Naive B cell (primary cell): ENCODE results near the gene L3MBTL4. TPM values are rescaled to one million over a fixed set of nuclear protein-coding genes. Genes with fewer than 3 reads are reported as not detected.
"Not testable (repeated sequence)": the region's sequence is repeated elsewhere in the genome, so short reads cannot be mapped to it uniquely, and the experiment has no call there.

Experiments
- ATAC-seq, 2 donors: fragments of 150-1000 bp; cut with Tn5 transposase; 2 replicates each; pipeline ENCODE4 v1.10.0; 2021; ENCODE audit warnings: low read depth in 2 of 2, mild to moderate bottlenecking in 2 of 2, moderate library complexity in 2 of 2
- DNase-seq: peaks from one replicate; pipeline ENCODE4 v3.0.0; 2022
- H3K27ac Mint-ChIP-seq, 6 donors: one replicate each; pipeline ENCODE4 v1.8.0; 2020 to 2022; ENCODE audit warnings: mild to moderate bottlenecking in 6 of 6, mixed read lengths in 6 of 6, moderate library complexity in 5 of 6, inconsistent platforms in 2 of 6
- H3K27me3 Mint-ChIP-seq, 3 donors: one replicate each; pipeline ENCODE4 v1.8.0; 2021 to 2022; ENCODE audit warnings: mixed read lengths in 3 of 3, mild to moderate bottlenecking in 1 of 3
- H3K36me3 Mint-ChIP-seq, 2 donors: one replicate each; pipeline ENCODE4 v1.8.0; 2020 to 2022; ENCODE audit warnings: mixed read lengths in 2 of 2, inconsistent platforms in 1 of 2, mild to moderate bottlenecking in 1 of 2
- H3K4me1 Mint-ChIP-seq, 3 donors: one replicate each; pipeline ENCODE4 v1.8.0; 2020 to 2022; ENCODE audit warnings: mixed read lengths in 3 of 3, inconsistent platforms in 1 of 3, mild to moderate bottlenecking in 1 of 3, moderate library complexity in 1 of 3
- H3K4me3 Mint-ChIP-seq, 8 donors: one replicate each; pipeline ENCODE4 v1.8.0; 2020 to 2022; ENCODE audit warnings: mild to moderate bottlenecking in 8 of 8, mixed read lengths in 8 of 8, moderate library complexity in 8 of 8, inconsistent platforms in 2 of 8
- H3K9me3 Mint-ChIP-seq, 7 donors: one replicate each; pipeline ENCODE4 v1.8.0; 2020 to 2022; ENCODE audit warnings: mixed read lengths in 7 of 7, mild to moderate bottlenecking in 5 of 7, inconsistent platforms in 2 of 7, moderate library complexity in 1 of 7
- polyA plus RNA-seq, 6 donors: library from polyadenylated mRNA; unstranded; fragments of 300-500 nt; fragmentation: Illumina TruSeq; gene quantifications; one replicate each; pipeline ENCODE4 v1.2.3, GENCODE V29; 2021; ENCODE audit warnings: low read depth in 6 of 6

The L3MBTL4 gene
- polyA plus RNA-seq, 6 donors from 2014 or later = 2.7 to 12.5 (median 6.2) TPM

DNA sequence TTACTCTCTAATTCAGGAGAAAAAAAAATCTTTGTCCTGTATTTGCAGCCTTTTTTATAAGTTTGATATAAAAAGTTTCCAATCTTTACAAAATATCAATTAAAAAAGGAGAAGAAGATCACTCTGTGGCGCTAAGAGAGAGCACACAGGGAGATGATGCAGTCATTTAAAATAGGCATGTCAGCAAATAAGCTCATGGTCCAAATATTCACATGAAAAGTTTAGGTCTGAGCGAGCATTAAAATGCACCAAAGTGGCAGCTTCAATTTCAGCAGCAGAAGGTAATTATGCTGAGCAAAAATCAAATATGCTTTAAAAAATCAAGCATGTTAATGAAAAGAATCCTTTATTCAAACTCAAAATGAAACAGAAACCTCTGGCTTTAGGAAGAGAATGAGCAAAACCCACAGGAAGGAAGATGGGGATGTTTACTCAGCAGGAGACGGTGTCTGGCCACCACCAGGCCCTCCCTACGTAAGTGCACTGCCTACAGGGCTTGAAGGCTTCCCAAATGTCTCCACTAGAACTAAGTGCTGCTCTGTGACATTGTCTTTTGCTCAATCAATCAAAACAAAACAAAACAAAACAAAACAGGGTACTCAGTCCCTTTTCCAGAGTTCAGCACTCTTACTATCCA is 120.4 kb downstream of the L3MBTL4 start:
- H3K4me1 Mint-ChIP-seq = peaks cover 15 to 26% (median 19%) of the 10 kb centered on the region in 3 donors
- H3K27ac Mint-ChIP-seq = peak overlapping the region in 2 of 6 donors; percentile 2 to 52
- DNase-seq (no peak), ATAC-seq (peak; percentile 40 to 41)
- no peaks in the 10 kb centered on the region for H3K27me3 Mint-ChIP-seq
- no peak overlapping the region for H3K4me3 Mint-ChIP-seq
- no peaks in the 10 kb centered on the region for H3K36me3 Mint-ChIP-seq
- H3K9me3 Mint-ChIP-seq = no peaks in the 10 kb centered on the region

DNA sequence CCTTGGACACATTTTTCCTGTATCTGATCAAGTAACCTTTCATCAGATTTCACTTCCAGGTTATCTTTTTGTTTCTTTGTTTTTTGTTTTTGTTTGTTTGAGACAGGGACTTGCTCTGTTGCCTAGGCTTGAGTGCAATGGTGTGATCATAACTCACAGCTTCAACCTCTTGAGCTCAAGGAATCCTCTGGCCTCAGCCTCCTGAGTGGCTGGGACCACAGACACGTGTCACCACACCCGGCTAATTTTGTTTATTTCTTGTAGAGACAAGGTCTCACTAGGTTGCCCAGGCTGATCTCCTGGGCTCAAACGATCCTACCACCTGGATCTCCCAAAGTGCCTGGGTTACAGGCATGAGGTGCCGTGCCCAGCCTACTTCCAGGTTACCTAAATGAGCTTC is 124.9 kb downstream of the L3MBTL4 start:
- Mint-ChIP-seq H3K27ac (peak overlapping the region; percentile 37 to 88 (median 46)), H3K4me3 (peak overlapping the region in 1 of 8 donors; percentile 2), H3K36me3 (peaks cover 6 to 8% of the 10 kb centered on the region in 2 donors), H3K27me3 (no peaks in the 10 kb centered on the region), H3K9me3 (no peaks in the 10 kb centered on the region), H3K4me1 (peaks cover 15 to 23% (median 17%) of the 10 kb centered on the region in 3 donors)
- DNase-seq = no peak
- no peak for ATAC-seq

DNA sequence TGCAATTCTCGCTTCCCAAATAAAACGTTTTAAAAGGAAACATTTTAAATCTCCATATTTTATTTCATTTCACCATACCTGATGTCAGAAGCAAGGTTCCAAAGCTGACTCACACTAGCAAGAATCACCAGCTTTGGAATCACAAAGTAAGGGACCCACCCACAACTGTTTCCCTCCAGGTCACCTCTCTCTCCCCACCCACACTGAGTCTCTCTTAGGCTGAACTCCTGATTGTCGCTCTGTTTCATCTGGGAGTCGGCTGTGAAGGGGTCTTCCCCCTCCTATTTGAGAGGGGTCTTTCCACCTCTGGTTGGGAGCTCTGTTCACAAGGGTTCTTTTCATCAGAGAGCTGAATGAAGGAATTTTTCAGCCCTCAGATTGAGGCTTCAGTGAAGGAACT is 128.1 kb downstream of the L3MBTL4 start:
- ATAC-seq (no peak), DNase-seq (no peak)
- no peaks in the 10 kb centered on the region for H3K9me3 Mint-ChIP-seq
- peaks cover 15 to 17% of the 10 kb centered on the region in 2 donors for H3K36me3 Mint-ChIP-seq
- H3K4me1 Mint-ChIP-seq = peaks cover 9 to 23% (median 20%) of the 10 kb centered on the region in 3 donors
- no peaks in the 10 kb centered on the region for H3K27me3 Mint-ChIP-seq
- no peak overlapping the region for H3K4me3 Mint-ChIP-seq
- H3K27ac Mint-ChIP-seq = no peak overlapping the region

GRCh38 chr18:6284761-6285160 is 129.9 kb downstream of the L3MBTL4 start:
- Mint-ChIP-seq H3K36me3 (peaks cover 17 to 23% of the 10 kb centered on the region in 2 donors), H3K4me3 (no peak overlapping the region), H3K4me1 (peaks cover 6 to 18% (median 12%) of the 10 kb centered on the region in 3 donors), H3K27me3 (no peaks in the 10 kb centered on the region), H3K27ac (no peak overlapping the region), H3K9me3 (no peaks in the 10 kb centered on the region)
- DNase-seq = no peak
- ATAC-seq = no peak

GRCh38 chr18:6284300-6284699 is 130.4 kb downstream of the L3MBTL4 start:
- peaks cover 18 to 23% of the 10 kb centered on the region in 2 donors for H3K36me3 Mint-ChIP-seq
- peak overlapping the region in 1 of 6 donors; percentile 15 for H3K27ac Mint-ChIP-seq
- ATAC-seq (no peak), DNase-seq (no peak)
- no peaks in the 10 kb centered on the region for H3K27me3 Mint-ChIP-seq
- no peak overlapping the region for H3K4me3 Mint-ChIP-seq
- no peaks in the 10 kb centered on the region for H3K9me3 Mint-ChIP-seq
- peaks cover 4 to 13% (median 9%) of the 10 kb centered on the region in 3 donors for H3K4me1 Mint-ChIP-seq

GRCh38 chr18:6281874-6282273 is 132.8 kb downstream of the L3MBTL4 start:
- Mint-ChIP-seq H3K36me3 (peaks cover 16 to 25% of the 10 kb centered on the region in 2 donors), H3K27ac (no peak overlapping the region), H3K4me3 (no peak overlapping the region), H3K27me3 (no peaks in the 10 kb centered on the region), H3K4me1 (peaks cover 4 to 13% (median 9%) of the 10 kb centered on the region in 3 donors), H3K9me3 (no peaks in the 10 kb centered on the region)
- ATAC-seq = no peak
- DNase-seq = no peak

- H3K27me3 Mint-ChIP-seq = no peaks in the 10 kb centered on the region
- no peak overlapping the region for H3K4me3 Mint-ChIP-seq
- no peak for DNase-seq
- no peak overlapping the region for H3K27ac Mint-ChIP-seq
- H3K9me3 Mint-ChIP-seq = no peaks in the 10 kb centered on the region
- no peak for ATAC-seq
- H3K4me1 Mint-ChIP-seq = peaks cover 4 to 13% (median 9%) of the 10 kb centered on the region in 3 donors
- H3K36me3 Mint-ChIP-seq = peaks cover 15 to 25% of the 10 kb centered on the region in 2 donors
Observed at GRCh38 chr18:6280211-6280743, 134.4 kb downstream of the L3MBTL4 start.

GRCh38 chr18:6279308-6279707 is 135.4 kb downstream of the L3MBTL4 start:
- no peak for DNase-seq

GRCh38 chr18:6273423-6273822 is 141.3 kb downstream of the L3MBTL4 start:
- ATAC-seq (no peak), DNase-seq (no peak)
- H3K4me1 Mint-ChIP-seq = peaks cover 0 to 9% (median 0%) of the 10 kb centered on the region in 3 donors
- H3K27ac Mint-ChIP-seq = no peak overlapping the region
- no peaks in the 10 kb centered on the region for H3K27me3 Mint-ChIP-seq
- H3K36me3 Mint-ChIP-seq = peaks cover 19 to 32% of the 10 kb centered on the region in 2 donors
- H3K9me3 Mint-ChIP-seq = peaks cover 0 to 18% (median 0%) of the 10 kb centered on the region in 7 donors
- peak overlapping the region in 1 of 8 donors; percentile 25 for H3K4me3 Mint-ChIP-seq

More at GRCh38 chr18:6279308-6279707, 135.4 kb downstream of the L3MBTL4 start:
- ATAC-seq = no peak
- peak overlapping the region in 2 of 6 donors; percentile 22 to 79 for H3K27ac Mint-ChIP-seq
- H3K9me3 Mint-ChIP-seq = peaks cover 0 to 6% (median 0%) of the 10 kb centered on the region in 7 donors
- no peak overlapping the region for H3K4me3 Mint-ChIP-seq
- H3K36me3 Mint-ChIP-seq = peaks cover 15 to 25% of the 10 kb centered on the region in 2 donors
- H3K27me3 Mint-ChIP-seq = no peaks in the 10 kb centered on the region
- peaks cover 4 to 13% (median 9%) of the 10 kb centered on the region in 3 donors for H3K4me1 Mint-ChIP-seq

DNA sequence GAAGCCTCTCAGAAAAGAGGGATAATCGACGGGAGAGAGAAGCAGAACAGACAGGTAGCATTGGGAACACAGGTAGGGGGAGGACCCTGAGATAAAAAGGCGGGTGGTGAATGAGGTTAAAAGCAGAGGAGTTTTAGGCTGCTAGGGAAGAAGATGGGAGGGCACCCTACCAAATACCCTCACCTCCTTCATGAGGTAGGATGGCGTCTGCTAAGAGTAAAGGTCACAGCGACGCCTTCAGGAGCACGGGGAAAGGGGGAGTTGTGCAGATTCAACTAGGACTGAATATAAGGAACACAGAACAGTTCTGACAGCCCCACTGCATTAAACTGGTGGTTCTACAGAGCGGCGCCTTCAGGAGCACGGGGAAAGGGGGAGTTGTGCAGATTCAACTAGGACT is 142.6 kb downstream of the L3MBTL4 start:
- ATAC-seq = not testable (repeated sequence)
- H3K4me3 Mint-ChIP-seq = peak overlapping the region in 1 of 8 donors; percentile 65

DNA sequence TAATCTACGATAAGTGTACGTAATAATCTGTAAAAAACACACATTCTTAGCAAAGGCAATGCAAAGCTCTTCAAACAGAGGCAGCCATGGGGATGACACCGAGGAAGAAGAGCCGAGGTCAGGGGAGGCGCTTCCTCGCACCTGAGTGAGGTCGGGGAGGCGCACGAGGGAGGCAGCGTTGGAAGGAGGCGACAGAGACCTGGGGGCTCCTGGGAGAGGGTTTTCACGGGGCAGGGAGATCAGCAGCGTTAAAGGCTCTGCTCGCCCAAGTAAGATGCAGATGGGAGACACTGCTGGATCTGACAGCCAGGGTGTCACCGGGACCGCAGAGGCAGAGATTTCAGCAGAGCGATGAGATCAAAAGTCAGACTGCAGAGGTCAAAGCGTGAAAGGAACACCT is 143.1 kb downstream of the L3MBTL4 start:
- Mint-ChIP-seq H3K27ac (no peak overlapping the region), H3K27me3 (no peaks in the 10 kb centered on the region), H3K9me3 (peaks cover 0 to 18% (median 0%) of the 10 kb centered on the region in 7 donors), H3K4me3 (peak overlapping the region in 3 of 8 donors; percentile 44 to 65 (median 53)), H3K4me1 (peaks cover 0 to 9% (median 0%) of the 10 kb centered on the region in 3 donors), H3K36me3 (peaks cover 19 to 32% of the 10 kb centered on the region in 2 donors)
- ATAC-seq (no peak), DNase-seq (no peak)

More for the DNA sequence above, 142.6 kb downstream of the L3MBTL4 start:
- Mint-ChIP-seq H3K9me3 (peaks cover 0 to 18% (median 0%) of the 10 kb centered on the region in 7 donors), H3K36me3 (peaks cover 19 to 32% of the 10 kb centered on the region in 2 donors), H3K27ac (peak overlapping the region in 1 of 6 donors; percentile 34)
- not testable (repeated sequence) for DNase-seq, H3K4me1 Mint-ChIP-seq, H3K27me3 Mint-ChIP-seq

- H3K4me3 Mint-ChIP-seq = no peak overlapping the region
- H3K4me1 Mint-ChIP-seq = peaks cover 0 to 9% (median 0%) of the 10 kb centered on the region in 3 donors
- no peak for DNase-seq
- no peak for ATAC-seq
- peaks cover 0 to 18% (median 0%) of the 10 kb centered on the region in 7 donors for H3K9me3 Mint-ChIP-seq
- H3K27ac Mint-ChIP-seq = no peak overlapping the region
- H3K27me3 Mint-ChIP-seq = no peaks in the 10 kb centered on the region
- H3K36me3 Mint-ChIP-seq = peaks cover 19 to 32% of the 10 kb centered on the region in 2 donors
Observed at GRCh38 chr18:6270771-6271216, 143.9 kb downstream of the L3MBTL4 start.

DNA sequence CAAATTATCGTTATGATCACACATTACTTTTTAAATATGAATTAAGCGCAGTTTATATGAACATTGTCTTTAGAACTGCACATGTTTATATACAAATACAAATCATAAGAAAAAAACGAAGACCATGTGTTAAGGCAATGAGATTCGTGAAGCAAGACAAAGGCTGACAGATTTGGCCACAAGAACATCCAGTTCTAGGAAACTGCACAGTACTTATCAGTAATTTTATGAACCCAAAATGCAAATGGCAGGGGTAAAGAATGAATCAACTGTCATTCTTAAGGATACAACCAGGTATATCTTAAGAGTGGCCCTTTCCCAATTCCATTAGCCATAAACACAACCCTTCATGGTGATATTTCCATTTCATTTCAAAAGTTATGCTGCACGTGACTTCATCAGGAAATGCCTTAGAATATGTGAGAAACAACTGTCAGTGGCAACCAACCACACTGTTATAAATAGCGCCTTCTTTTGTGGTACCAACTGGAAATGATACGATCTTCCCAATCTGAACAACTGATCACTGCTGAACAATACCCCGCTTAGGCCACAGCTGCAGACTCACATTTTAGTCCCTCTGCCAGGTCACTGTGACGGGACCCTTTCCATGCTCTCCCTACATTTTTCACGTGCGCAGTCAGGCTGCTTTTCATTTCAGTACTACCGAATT is 144.9 kb downstream of the L3MBTL4 start:
- H3K4me1 Mint-ChIP-seq = peaks cover 0 to 9% (median 0%) of the 10 kb centered on the region in 3 donors
- no peak for ATAC-seq
- DNase-seq = no peak
- H3K9me3 Mint-ChIP-seq = peaks cover 0 to 14% (median 0%) of the 10 kb centered on the region in 7 donors
- no peaks in the 10 kb centered on the region for H3K27me3 Mint-ChIP-seq
- H3K4me3 Mint-ChIP-seq = peak overlapping the region in 1 of 8 donors; percentile 56
- peaks cover 19 to 26% of the 10 kb centered on the region in 2 donors for H3K36me3 Mint-ChIP-seq
- H3K27ac Mint-ChIP-seq = no peak overlapping the region
